Upper lobe of left lung (tissue), 4 donors: ENCODE measurements around the gene SERF2.

Experiments used
- CTCF ChIP-seq, 6 experiments: fragments of 450-650 bp in 4 of 6; fragments of 200-600 bp in 2 of 6; sonication (generic) in 2 of 6; IDR thresholded peaks; one replicate each; pipeline ENCODE4 v1.5.1; 2016 to 2019; ENCODE audit warnings: antibody characterized with exemption in 6 of 6
- EP300 ChIP-seq, 4 donors: sonication (generic); formaldehyde crosslinking; IDR thresholded peaks; one replicate each; pipeline ENCODE4 v1.5.1; 2017; ENCODE audit warnings: antibody characterized with exemption in 4 of 4, control low read depth in 2 of 4
- POLR2A ChIP-seq, 4 donors: fragments of 450-650 bp; IDR thresholded peaks; one replicate each; pipeline ENCODE4 v1.5.1; 2016 to 2017; ENCODE audit warnings: antibody characterized with exemption in 4 of 4, mild to moderate bottlenecking in 2 of 4
- POLR2AphosphoS5 ChIP-seq, 2 donors: sonication (generic); formaldehyde crosslinking; IDR thresholded peaks; one replicate each; pipeline ENCODE4 v1.5.1; 2017; ENCODE audit warnings: antibody characterized with exemption in 2 of 2

GRCh38 chr15:43826029-43826507 is 33.9 kb downstream of the SERF2 start:
- TF ChIP-seq CTCF (IDR thresholded peaks at IDR 0.05) (no peak), POLR2A (IDR thresholded peaks at IDR 0.05) (no peak), POLR2AphosphoS5 (IDR thresholded peaks at IDR 0.05) (no peak), EP300 (IDR thresholded peaks at IDR 0.05) (no peak)
